K562 (cell line): ENCODE measurements around the gene CDX1.

Experiments used
- CBX2 ChIP-seq: fragments of 200-600 bp; sonication (generic); IDR thresholded peaks from one replicate; pipeline ENCODE4 v1.6.1; 2012; ENCODE audit warnings: mild to moderate bottlenecking, low read length, inconsistent platforms; ENCODE audit not compliant: insufficient read depth, poor library complexity, severe bottlenecking
- CEBPB ChIP-seq: fragments of 450-650 bp; IDR thresholded peaks from 2 replicates; pipeline ENCODE4 v1.6.1; 2016; ENCODE audit warnings: missing genetic modification characterization, missing compliant biosample characterization
- CREB1 ChIP-seq, 2 experiments: sonication (generic) in 1 of 2; formaldehyde crosslinking in 1 of 2; IDR thresholded peaks; 2 replicates each; pipeline versions ENCODE4 v1.6.1 to v1.8.0; 2012 to 2022; ENCODE audit warnings: inconsistent platforms in 1 of 2, mild to moderate bottlenecking in 1 of 2, missing genetic modification reagents in 1 of 2, moderate library complexity in 1 of 2
- EP300 ChIP-seq: IDR thresholded peaks from 2 replicates; pipeline ENCODE4 v1.6.1; 2012; ENCODE audit warnings: low read length, improper control_type of control experiment
- NCOR1 ChIP-seq: fragments of 450-650 bp; IDR thresholded peaks from 2 replicates; pipeline ENCODE4 v1.6.1; 2016; ENCODE audit warnings: mild to moderate bottlenecking, moderate library complexity
- POLR2A ChIP-seq: fragments of 450-650 bp; conservative IDR thresholded peaks from 2 replicates; pipeline ENCODE4 v1.6.1; 2016
- POLR2AphosphoS5 ChIP-seq: IDR thresholded peaks from 2 replicates; pipeline ENCODE4 v1.6.1; 2011; ENCODE audit warnings: mild to moderate bottlenecking, low read depth, low read length, moderate library complexity; ENCODE audit not compliant: control insufficient read depth, insufficient read depth
- RCOR1 ChIP-seq, 2 experiments: IDR thresholded peaks; 2 replicates each; pipeline ENCODE4 v1.6.1; 2012; ENCODE audit warnings: low read depth in 2 of 2, low read length in 2 of 2, borderline replicate concordance in 1 of 2, improper control_type of control experiment in 1 of 2
- RFX5 ChIP-seq: IDR thresholded peaks from 2 replicates; pipeline ENCODE4 v1.6.1; 2011; ENCODE audit warnings: low read depth, mild to moderate bottlenecking, improper control_type of control experiment, low read length
- ZNF384 ChIP-seq: IDR thresholded peaks from 2 replicates; pipeline ENCODE4 v1.6.1; 2012; ENCODE audit warnings: low read depth, low read length, improper control_type of control experiment
- TF ChIP-seq, protein P1 (sequence below): fragments of 450-650 bp; conservative IDR thresholded peaks from 2 replicates; pipeline ENCODE4 v1.6.1; 2016; ENCODE audit warnings: missing genetic modification characterization, low read depth, mild to moderate bottlenecking, control low read depth, missing compliant biosample characterization
- TF ChIP-seq, protein P2 (sequence below): sonication (generic); formaldehyde crosslinking; IDR thresholded peaks from 2 replicates; pipeline ENCODE4 v1.5.0; 2020; ENCODE audit warnings: missing genetic modification reagents
- TF ChIP-seq, protein P3 (sequence below), 3 experiments: IDR thresholded peaks in 2 of 3; conservative IDR thresholded peaks in 1 of 3; 2 replicates each; pipeline ENCODE4 v1.5.1; 2011 to 2012; ENCODE audit warnings: low read length in 3 of 3, mild to moderate bottlenecking in 3 of 3, control low read depth in 2 of 3, improper control_type of control experiment in 1 of 3, inconsistent platforms in 1 of 3, low read depth in 1 of 3, mixed read lengths in 1 of 3, moderate library complexity in 1 of 3; ENCODE audit not compliant: insufficient read depth in 2 of 3

GRCh38 chr5:150129454-150129812 is 37.1 kb upstream of the CDX1 start:
- TF ChIP-seq CREB1 (IDR thresholded peaks at IDR 0.05) (no peak), CREB1 (CRISPR knock-in tag; IDR thresholded peaks at IDR 0.05) (no peak), ZNF384 (no peak), CEBPB (tag) (no peak), EP300 (no peak), RCOR1 (IDR thresholded peaks at IDR 0.05; ENCODE audit: borderline replicate concordance in 1 of 2, low read depth in 2 of 2, low read length in 2 of 2) (no peak), CBX2 (no peak), NCOR1 (no peak), RFX5 (no peak), POLR2A (no peak), POLR2AphosphoS5 (no peak)
- TF ChIP-seq, protein P1, sequence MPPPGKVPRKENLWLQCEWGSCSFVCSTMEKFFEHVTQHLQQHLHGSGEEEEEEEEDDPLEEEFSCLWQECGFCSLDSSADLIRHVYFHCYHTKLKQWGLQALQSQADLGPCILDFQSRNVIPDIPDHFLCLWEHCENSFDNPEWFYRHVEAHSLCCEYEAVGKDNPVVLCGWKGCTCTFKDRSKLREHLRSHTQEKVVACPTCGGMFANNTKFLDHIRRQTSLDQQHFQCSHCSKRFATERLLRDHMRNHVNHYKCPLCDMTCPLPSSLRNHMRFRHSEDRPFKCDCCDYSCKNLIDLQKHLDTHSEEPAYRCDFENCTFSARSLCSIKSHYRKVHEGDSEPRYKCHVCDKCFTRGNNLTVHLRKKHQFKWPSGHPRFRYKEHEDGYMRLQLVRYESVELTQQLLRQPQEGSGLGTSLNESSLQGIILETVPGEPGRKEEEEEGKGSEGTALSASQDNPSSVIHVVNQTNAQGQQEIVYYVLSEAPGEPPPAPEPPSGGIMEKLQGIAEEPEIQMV (tag) = no peak
- TF ChIP-seq, protein P2, sequence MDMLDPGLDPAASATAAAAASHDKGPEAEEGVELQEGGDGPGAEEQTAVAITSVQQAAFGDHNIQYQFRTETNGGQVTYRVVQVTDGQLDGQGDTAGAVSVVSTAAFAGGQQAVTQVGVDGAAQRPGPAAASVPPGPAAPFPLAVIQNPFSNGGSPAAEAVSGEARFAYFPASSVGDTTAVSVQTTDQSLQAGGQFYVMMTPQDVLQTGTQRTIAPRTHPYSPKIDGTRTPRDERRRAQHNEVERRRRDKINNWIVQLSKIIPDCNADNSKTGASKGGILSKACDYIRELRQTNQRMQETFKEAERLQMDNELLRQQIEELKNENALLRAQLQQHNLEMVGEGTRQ = no peak
- TF ChIP-seq, protein P3, sequence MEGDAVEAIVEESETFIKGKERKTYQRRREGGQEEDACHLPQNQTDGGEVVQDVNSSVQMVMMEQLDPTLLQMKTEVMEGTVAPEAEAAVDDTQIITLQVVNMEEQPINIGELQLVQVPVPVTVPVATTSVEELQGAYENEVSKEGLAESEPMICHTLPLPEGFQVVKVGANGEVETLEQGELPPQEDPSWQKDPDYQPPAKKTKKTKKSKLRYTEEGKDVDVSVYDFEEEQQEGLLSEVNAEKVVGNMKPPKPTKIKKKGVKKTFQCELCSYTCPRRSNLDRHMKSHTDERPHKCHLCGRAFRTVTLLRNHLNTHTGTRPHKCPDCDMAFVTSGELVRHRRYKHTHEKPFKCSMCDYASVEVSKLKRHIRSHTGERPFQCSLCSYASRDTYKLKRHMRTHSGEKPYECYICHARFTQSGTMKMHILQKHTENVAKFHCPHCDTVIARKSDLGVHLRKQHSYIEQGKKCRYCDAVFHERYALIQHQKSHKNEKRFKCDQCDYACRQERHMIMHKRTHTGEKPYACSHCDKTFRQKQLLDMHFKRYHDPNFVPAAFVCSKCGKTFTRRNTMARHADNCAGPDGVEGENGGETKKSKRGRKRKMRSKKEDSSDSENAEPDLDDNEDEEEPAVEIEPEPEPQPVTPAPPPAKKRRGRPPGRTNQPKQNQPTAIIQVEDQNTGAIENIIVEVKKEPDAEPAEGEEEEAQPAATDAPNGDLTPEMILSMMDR (IDR thresholded peaks at IDR 0.05 in 2 of 3, conservative IDR thresholded peaks at IDR 0.05 in 1 of 3; ENCODE audit: insufficient read depth in 2 of 3, low read depth in 1 of 3, low read length in 3 of 3) = no peak
